UCSD-AML1 (cell line): ENCODE data around the gene RHBDD3.
A peak's percentile ranks its signal among the peaks of the same experiment; 100 is the strongest.

Experiments used
- DNase-seq: peaks from one replicate; lab custom pipeline; 2025; ENCODE audit not compliant: unreplicated experiment; lab: John Stamatoyannopoulos, UW

Gene RHBDD3

GRCh38 chr22:29218758-29219408, 48.9 kb downstream of the RHBDD3 start:
- DNase-seq, result no peak

GRCh38 chr22:29217827-29218757, 49.7 kb downstream of the RHBDD3 start:
- no peak for DNase-seq

GRCh38 chr22:29216873-29217666, 50.7 kb downstream of the RHBDD3 start:
- peak; percentile 29 for DNase-seq

- no peak for DNase-seq
Measured at GRCh38 chr22:29216011-29216872, 51.5 kb downstream of the RHBDD3 start.

GRCh38 chr22:29215012-29215860, 52.5 kb downstream of the RHBDD3 start:
- DNase-seq, result no peak

GRCh38 chr22:29214232-29214631, 53.5 kb downstream of the RHBDD3 start:
- no peak for DNase-seq

- DNase-seq, result no peak
Measured at GRCh38 chr22:29213493-29213892, 54.3 kb downstream of the RHBDD3 start.

- DNase-seq, result no peak
Measured at GRCh38 chr22:29212743-29213142, 55.0 kb downstream of the RHBDD3 start.

GRCh38 chr22:29211466-29211865, 56.3 kb downstream of the RHBDD3 start:
- no peak for DNase-seq

GRCh38 chr22:29211066-29211465, 56.7 kb downstream of the RHBDD3 start:
- DNase-seq, result no peak
